GM18498 (cell line): Measurements from ENCODE around the gene REX1BD.
"Not testable (repeated sequence)": the region's sequence is repeated elsewhere in the genome, so short reads cannot be mapped to it uniquely, and the experiment has no call there.

Experiments
- ATAC-seq: cut with Tn5 transposase; IDR thresholded peaks from one replicate; pipeline ENCODE4 v1.9.1; 2021; ENCODE audit warnings: mild to moderate bottlenecking, moderate library complexity; ENCODE audit not compliant: unreplicated experiment

Gene REX1BD

DNA sequence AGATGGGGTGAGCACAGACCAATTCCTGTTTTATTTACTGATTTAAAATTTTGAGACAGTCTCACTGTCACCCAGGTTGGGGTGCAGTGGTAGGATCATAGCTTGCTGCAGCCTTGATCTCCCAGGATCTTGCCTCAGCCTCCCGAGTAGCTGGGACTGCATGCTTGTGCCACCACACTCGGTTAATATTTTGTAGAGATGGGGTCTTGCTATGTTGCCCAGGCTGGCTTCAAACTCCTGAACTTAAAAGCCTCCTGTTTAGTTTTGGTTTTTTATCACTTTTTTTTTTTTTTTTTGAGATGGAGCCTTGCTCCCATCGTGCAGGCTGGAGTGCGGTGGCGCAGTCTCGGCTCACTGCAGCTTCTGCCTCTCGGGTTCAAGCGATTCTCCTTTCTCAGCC, 12.2 kb upstream of the REX1BD start:
- no peak for ATAC-seq

DNA sequence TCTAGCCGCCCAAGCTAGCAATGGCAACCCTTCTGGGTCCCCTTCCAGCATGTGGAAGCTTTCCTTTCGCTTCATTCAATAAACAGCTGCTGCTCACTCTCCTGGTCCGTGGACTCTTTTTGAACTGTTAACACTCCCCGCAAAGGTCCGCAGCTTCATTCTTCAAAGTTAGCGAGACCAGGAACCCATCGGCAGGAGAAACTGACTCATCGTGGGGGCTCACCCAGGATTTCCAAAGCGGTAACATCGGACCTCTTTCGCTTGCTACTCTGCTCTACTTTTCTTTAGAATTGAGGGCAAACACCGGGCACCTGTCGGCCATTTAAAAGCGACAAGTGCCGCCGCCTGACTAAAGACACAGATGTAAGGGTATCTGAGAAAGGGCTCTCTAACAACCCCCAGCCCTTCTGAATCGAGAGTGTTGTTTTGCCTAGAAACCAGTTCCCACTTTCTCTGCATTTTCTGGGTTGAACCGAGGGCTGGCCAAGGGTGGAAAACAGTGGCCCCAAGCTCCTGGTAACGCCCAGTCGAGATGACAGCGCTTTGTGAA, 11.2 kb upstream of the REX1BD start:
- no peak for ATAC-seq

- no peak for ATAC-seq
Observed at GRCh38 chr19:18580311-18580710, 8.3 kb upstream of the REX1BD start.

DNA sequence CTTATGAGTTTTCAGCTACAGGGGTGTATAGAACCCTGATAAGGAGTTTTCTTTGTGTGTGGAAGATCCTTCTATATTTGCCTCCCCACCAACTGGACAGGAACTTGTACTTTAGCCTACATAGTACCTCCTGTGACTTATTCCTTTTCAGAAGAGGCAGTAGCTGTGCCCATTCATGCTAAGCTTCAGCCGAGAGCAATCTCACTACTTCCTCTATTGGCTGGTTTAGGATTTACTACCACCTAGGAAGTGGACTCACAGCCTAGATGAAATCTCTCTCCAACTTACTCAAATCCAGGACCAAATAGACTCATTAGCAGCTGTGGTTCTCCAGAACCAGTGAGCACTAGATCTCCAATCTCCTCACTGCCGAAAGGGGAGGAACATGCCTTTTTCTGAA, 2.3 kb upstream of the REX1BD start:
- ATAC-seq: no peak

DNA sequence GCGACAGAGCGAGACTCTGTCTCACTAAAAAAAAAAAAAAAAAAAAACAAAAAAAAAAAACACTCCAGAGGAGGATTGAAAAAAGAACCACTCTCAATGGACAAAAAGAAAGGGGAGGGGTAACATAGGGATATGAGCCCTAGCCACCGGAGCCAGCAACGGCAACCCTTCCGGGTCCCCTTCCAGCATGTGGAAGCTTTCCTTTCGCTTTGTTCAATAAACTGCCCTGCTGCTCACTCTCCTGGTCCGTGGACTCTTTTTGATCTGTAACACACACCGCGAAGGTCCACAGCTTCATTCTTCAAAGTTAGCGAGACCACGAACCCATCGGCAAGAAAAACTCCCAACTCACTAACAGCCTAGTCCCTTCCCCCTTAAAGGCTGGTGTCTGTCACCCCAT, 1.0 kb upstream of the REX1BD start:
- ATAC-seq: no peak

DNA sequence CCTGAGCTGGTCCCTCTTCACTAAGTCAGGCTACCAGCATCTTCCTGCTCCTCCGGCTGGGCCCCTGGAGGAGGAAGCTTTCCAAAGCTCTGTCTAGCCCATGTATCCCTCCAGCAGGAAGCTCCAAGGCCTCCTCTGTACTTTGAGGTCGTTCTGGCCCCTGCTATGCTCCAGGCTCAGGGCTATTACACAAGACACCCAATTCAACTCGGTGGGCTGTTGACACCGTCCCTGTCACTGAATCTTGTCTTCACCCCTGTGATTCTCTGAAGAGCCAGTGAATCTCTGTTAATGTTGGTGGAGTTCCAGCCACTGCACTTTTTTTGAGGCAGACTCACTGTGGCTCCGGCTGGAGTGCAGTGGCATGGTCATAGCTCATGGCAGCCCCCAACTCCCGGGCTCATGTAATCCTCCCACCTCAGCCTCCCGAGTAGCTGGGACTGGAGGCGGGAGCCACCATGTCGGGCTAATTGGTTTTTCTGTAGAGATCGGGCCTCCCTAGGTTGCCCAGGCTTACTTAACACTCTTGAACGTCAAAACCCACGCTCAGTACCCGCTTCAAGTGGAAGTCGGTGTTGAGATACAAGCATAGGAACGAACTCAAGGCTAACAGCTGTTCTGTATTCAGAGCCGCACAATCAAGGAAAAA, 512 bp upstream of the REX1BD start:
- ATAC-seq: no peak

DNA sequence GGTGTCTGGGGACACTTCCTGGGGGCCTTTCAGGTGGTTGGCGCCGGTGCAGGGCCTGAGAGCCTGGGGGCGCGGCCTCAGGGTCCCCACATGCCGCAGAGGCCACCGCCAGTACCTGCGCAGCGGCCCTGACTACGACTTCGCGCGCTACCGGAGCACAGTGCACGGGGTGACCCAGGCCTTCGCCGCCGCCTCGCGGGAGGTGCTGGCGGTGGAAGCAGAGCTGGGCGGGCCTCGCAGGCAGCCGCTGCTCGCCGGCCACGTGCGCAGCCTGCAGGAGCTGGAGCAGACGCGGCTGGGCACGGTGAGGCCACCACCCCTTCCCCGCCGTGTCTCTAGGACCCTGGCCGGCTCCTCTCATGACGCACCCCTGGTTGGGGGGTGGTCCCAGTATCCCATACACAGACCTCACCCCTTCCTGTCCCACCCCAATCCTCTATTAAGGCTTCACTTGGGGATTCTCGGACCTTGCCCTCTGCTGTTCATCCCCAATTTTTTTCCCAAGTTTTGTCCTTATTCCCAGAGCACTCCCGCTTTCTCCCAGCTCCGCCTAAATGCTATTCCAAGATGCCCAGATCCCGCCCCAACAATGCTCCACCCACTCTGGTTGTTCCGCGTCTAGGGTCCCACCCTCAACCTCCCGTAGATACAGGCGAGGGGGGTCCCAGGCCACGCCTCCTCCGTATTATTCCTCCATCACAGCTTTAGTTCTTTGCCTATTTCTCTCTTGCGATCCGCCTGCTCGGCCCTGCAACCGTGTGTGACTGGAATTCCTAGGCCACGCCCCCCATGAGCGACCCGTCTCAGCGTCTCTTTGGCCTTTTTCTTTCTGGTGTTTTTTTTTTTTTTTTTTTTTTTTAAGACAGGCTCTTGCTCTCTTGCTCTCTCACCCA, 1.0 kb downstream of the REX1BD start:
- ATAC-seq: peak; percentile 40

GRCh38 chr19:18590273-18591272, 2.0 kb downstream of the REX1BD start:
- ATAC-seq: no peak

DNA sequence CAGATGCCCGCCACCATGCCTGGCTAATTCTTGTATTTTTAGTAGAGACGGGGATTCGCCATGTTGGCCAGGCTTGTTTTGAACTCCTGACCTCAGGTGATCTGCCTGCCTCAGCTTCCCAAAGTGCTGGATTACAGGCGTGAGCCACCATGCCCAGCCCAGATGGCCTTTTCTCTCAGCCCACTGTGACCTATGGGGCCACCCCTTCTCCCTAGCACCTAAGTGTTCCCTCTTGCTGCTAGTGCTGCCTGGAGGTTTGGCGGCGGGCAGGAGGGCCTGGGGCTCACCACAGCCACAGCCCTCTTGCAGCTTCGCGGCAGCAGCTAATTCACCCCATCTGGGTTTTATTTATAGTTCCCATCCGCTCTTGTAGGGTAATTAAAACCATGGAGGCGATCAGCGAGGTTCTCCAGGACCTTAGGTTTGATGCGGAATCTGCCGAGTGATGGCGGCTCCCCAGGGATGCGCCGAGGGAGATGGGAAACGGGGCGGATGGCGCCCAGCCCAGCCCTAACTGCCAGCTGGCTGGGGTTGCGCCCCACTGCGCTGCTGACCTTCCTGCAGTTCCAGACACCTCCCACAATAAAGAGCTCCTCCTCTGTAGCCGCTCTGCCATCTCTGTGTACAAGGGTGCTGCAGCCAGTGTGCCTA, 3.3 kb downstream of the REX1BD start:
- ATAC-seq: no peak

GRCh38 chr19:18592732-18593131, 4.1 kb downstream of the REX1BD start:
- not testable (repeated sequence) for ATAC-seq

DNA sequence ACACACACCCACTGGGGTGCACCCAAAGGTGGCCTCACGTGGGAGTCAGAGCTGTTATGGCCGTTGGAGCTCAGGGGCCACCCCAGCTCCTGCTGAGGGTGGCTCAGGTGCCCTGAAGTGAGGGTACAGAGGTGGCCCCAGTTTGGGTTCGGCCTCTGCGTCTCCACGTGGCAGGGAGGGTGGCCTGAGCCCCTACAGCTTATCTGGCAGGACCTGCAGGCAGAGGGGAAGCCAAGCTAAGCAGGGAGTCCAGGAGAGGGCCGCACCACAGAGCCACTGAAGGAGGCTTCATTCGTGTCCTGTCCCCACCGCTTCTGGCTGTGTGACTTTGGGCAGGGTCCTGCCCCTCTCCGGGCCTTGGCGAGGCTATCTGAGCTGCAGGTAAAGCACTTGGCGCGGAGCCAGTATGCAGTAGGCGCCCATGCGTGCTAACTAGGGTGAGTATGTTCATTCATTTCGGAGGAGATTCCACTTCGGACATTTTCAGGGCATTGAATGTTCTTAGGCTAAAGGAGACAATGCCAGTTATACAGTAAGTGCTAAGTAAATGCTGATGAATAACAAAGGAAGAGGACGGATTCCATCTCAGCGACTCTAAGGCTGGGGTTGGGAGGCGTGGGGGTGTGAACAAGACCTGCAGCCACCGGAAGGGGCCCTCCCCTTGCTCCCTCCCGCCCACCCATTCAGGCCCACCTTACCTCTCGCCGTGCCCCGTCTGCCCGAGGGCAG, 4.9 kb downstream of the REX1BD start:
- ATAC-seq: no peak

GRCh38 chr19:18594096-18594823, 5.7 kb downstream of the REX1BD start:
- no peak for ATAC-seq

- no peak for ATAC-seq
Observed at GRCh38 chr19:18594824-18595373, 6.3 kb downstream of the REX1BD start.

DNA sequence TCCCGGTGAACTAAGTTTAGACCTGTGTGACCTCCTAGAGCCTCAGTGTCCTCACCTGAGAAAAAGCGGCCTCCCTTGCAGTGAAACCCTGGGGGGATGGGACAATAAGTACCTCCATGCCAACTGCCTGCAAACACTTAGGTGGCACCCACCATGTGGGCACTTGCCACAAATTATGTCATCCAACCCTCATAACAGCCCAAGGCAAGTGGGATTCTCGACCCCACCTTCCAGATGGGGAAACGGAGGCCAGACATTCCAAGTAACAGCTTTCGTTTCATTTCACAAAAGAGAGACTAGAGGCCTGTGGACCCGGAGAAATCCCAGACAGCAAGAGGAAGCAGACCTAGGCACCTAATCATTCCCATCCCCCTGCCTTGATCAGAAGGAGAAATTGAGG, 6.9 kb downstream of the REX1BD start:
- ATAC-seq: no peak

- ATAC-seq: no peak
Observed at GRCh38 chr19:18596752-18597157, 8.2 kb downstream of the REX1BD start.

DNA sequence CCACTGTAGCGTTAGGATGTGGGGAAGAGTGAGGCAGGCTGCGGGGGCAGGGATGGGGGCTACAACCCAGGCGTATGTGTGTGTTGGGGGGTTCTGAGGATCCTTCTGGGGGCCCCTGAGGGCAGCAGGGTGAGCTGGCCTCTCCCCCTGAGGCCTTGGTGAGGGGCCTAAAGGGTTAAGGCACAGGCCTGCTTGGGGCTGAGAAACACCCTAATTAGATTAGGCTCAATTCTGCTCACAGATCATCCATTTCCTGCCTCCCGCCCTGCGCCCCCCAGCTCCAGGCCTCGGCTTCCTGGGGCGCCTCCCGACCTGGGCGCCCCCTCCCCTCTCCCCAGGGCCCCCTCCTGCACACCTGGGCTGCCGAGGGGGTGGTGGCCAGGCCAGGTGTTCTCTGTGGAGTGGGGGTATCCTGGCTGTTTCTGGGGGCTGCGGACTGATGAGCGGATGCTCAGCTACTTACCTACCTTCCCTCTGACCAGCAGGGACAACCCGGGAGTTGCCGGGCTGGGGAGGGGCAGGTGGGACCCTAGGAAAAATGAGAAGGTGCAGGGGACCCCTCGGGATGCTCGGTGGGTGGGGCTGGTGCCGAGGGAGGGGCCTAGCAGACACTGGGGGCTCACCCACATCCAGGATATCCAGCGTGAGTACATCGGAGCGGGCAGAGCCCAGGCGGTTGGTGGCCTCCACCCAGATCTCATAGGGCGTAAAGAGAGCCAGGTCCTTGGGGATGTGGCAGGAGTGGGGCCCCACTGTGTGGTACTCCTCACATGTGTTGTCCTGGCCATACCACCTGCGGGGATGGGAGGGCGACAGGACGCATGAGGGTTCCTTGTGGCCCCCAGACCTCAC, 9.4 kb downstream of the REX1BD start:
- no peak for ATAC-seq

DNA sequence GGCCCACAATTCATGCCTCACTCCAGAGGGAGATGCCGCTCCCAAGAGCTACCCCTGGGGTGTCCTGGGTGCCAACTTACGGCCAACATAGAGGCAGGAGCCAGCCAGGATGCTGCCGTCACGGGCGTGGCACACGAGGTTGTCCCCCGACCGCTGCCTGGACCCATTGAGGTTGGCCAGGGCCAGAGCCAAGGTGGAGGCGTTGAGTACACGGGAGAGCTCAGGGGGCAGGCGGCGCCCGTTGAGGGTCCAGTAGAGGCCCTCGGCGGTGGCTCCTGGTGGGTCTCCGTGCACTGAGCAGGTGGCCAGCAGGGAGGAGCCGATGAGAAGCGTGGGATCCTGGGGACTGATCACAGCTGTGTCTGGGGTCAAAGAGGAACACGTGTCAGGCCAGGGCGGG, 10.9 kb downstream of the REX1BD start:
- no peak for ATAC-seq
